ENCODE results near the gene HOXA3.

Gene HOXA3

GRCh38 chr7:27154369-27154768 is 2.0 kb upstream of the HOXA3 start:
- DNase-seq: no peak

GRCh38 chr7:27153526-27153925 is 1.1 kb upstream of the HOXA3 start:
- no peak for DNase-seq

- no peak for DNase-seq
Observed at GRCh38 chr7:27152816-27153442, 546 bp upstream of the HOXA3 start.

GRCh38 chr7:27151341-27151930 is 947 bp downstream of the HOXA3 start:
- no peak for DNase-seq

GRCh38 chr7:27150568-27151340 is 1.6 kb downstream of the HOXA3 start:
- DNase-seq: peak; percentile 94

GRCh38 chr7:27149842-27150567 is 2.4 kb downstream of the HOXA3 start:
- DNase-seq: peak; percentile 84

GRCh38 chr7:27148756-27149641 is 3.4 kb downstream of the HOXA3 start:
- DNase-seq: peak; percentile 73

- DNase-seq: peak; percentile 76
Observed at GRCh38 chr7:27148031-27148755, 4.2 kb downstream of the HOXA3 start.

- DNase-seq: peak; percentile 36
Observed at GRCh38 chr7:27147199-27148030, 5.0 kb downstream of the HOXA3 start, which contains the start of gene HOXA6. Gene HOXA6, minus strand, starts transcription at chr7:27147774. Its CDS starts 25 bp downstream, at chr7:27147749.

- no peak for DNase-seq
Observed at GRCh38 chr7:27146491-27147198, 5.7 kb downstream of the HOXA3 start.

GRCh38 chr7:27145914-27146412 is 6.4 kb downstream of the HOXA3 start:
- DNase-seq: no peak

- no peak for DNase-seq
Observed at GRCh38 chr7:27145165-27145913, 7.0 kb downstream of the HOXA3 start.

GRCh38 chr7:27144781-27145164 is 7.6 kb downstream of the HOXA3 start:
- no peak for DNase-seq

- DNase-seq: no peak
Observed at GRCh38 chr7:27143950-27144780, 8.2 kb downstream of the HOXA3 start.

- no peak for DNase-seq
Observed at GRCh38 chr7:27143023-27143949, 9.1 kb downstream of the HOXA3 start, which contains the start of gene HOXA5. Gene HOXA5, minus strand, starts transcription at chr7:27143681. Its CDS starts 74 bp downstream, at chr7:27143607.

GRCh38 chr7:27142580-27143022 is 9.8 kb downstream of the HOXA3 start:
- DNase-seq: no peak

Measured in NCI-H69 (cell line).